ENCODE measurements around the gene PARD3B. TPM values are rescaled to one million over a fixed set of nuclear protein-coding genes. Genes with fewer than 3 reads are reported as not detected.

Gene PARD3B
- total and polyA plus RNA-seq, 10 of the 15 experiments (the other 5 are each of a cell fraction or from before 2014, with no cell fraction given): 0.01 to 0.54 (median 0.07) TPM; not detected in 7

- DNase-seq (ENCODE audit: low read depth, low spot score) (no peak), FAIRE-seq (no peak), ATAC-seq (no peak)
- WGBS (ENCODE audit: insufficient coverage, insufficient replicate concordance, low lambda C conversion rate, missing lambda C conversion rate): 7% methylated on average over 1 of the region's 1 CpG
- H3K36me3 ChIP-seq (ENCODE audit: control insufficient read depth in 2 of 2, insufficient read depth in 2 of 2, low read length in 1 of 2): no peaks in the 10 kb centered on the region
- H3K4me2 ChIP-seq (ENCODE audit: control insufficient read depth, insufficient read depth): no peak overlapping the region
- no peaks in the 10 kb centered on the region for H3K9me3 ChIP-seq (replicated peaks; ENCODE audit: control insufficient read depth, insufficient read depth, low read length)
- no peak overlapping the region for H3K27ac ChIP-seq (ENCODE audit: control insufficient read depth, insufficient read depth)
- ChIA-PET POLR2A (no interaction called here), SMC1A (ENCODE audit: uncharacterized antibody, unreplicated experiment) (interaction anchor here (1.4 kb wide), 1 partner anchor 20 kb away, joined by 4 read pairs; no protein-coding TSS in a partner anchor), CTCF (no interaction called here), RAD21 (ENCODE audit: unreplicated experiment) (no interaction called here)
- no peak overlapping the region for H2AFZ ChIP-seq (ENCODE audit: control insufficient read depth, low read depth, low read length)
- H3K9ac ChIP-seq (ENCODE audit: control insufficient read depth, insufficient read depth, low read length): no peak overlapping the region
- no peaks in the 10 kb centered on the region for H3K79me2 ChIP-seq (ENCODE audit: control insufficient read depth, insufficient read depth, low read length)
- no TSS peak for BruUV-seq (replicated peaks)
- no peak for TF ChIP-seq NFYA (IDR thresholded peaks at IDR 0.05; ENCODE audit: borderline replicate concordance, low read depth, low read length)
- TF ChIP-seq IRF4 (IDR thresholded peaks at IDR 0.05; ENCODE audit: low read depth, low read length): no peak
- TF ChIP-seq RBBP5 (conservative IDR thresholded peaks at IDR 0.05): no peak
- no peaks in the 10 kb centered on the region for H4K20me1 ChIP-seq (ENCODE audit: control insufficient read depth, insufficient read depth)
- H3K27me3 ChIP-seq (replicated peaks in 1 of 2; ENCODE audit: control insufficient read depth in 2 of 2, insufficient read depth in 2 of 2, low read length in 1 of 2): no peaks in the 10 kb centered on the region; a peak in 1 of 4 replicates
- H3K4me3 ChIP-seq: no peak overlapping the region
- H3K4me1 ChIP-seq (ENCODE audit: control insufficient read depth, insufficient read depth, low read length): no peaks in the 10 kb centered on the region
- intact Hi-C loops (cut with micrococcal nuclease; ENCODE audit: unreplicated experiment) (no loop called here), in situ Hi-C loops (cut with MboI) (no loop called here)
These were observed 388.6 kb downstream of the PARD3B start for GRCh38 chr2:204933735-204934374.

- WGBS (ENCODE audit: insufficient coverage, insufficient replicate concordance, low lambda C conversion rate, missing lambda C conversion rate): 0% methylated on average over 3 of the region's 3 CpGs
- ChIA-PET SMC1A (ENCODE audit: uncharacterized antibody, unreplicated experiment) (no interaction called here), POLR2A (no interaction called here), RAD21 (ENCODE audit: unreplicated experiment) (no interaction called here), CTCF (no interaction called here)
- H3K4me1 ChIP-seq (ENCODE audit: control insufficient read depth, insufficient read depth, low read length): no peaks in the 10 kb centered on the region
- no peak for FAIRE-seq
- H3K9me3 ChIP-seq (replicated peaks; ENCODE audit: control insufficient read depth, insufficient read depth, low read length): no peaks in the 10 kb centered on the region; the same call in 2 of the 3 replicates
- no peaks in the 10 kb centered on the region for H3K27me3 ChIP-seq (replicated peaks in 1 of 2; ENCODE audit: control insufficient read depth in 2 of 2, insufficient read depth in 2 of 2, low read length in 1 of 2)
- H4K20me1 ChIP-seq (ENCODE audit: control insufficient read depth, insufficient read depth): no peaks in the 10 kb centered on the region
- no peak for DNase-seq (ENCODE audit: low read depth, low spot score)
- H3K4me2 ChIP-seq (ENCODE audit: control insufficient read depth, insufficient read depth): no peak overlapping the region
- H3K79me2 ChIP-seq (ENCODE audit: control insufficient read depth, insufficient read depth, low read length): no peaks in the 10 kb centered on the region
- no TSS peak for BruUV-seq (replicated peaks)
- in situ Hi-C loops (cut with MboI) (no loop called here), intact Hi-C loops (cut with micrococcal nuclease; ENCODE audit: unreplicated experiment) (no loop called here)
- H3K36me3 ChIP-seq (ENCODE audit: control insufficient read depth in 2 of 2, insufficient read depth in 2 of 2, low read length in 1 of 2): no peaks in the 10 kb centered on the region
- H2AFZ ChIP-seq (ENCODE audit: control insufficient read depth, low read depth, low read length): no peak overlapping the region
- H3K4me3 ChIP-seq: no peak overlapping the region
- H3K9ac ChIP-seq (ENCODE audit: control insufficient read depth, insufficient read depth, low read length): no peak overlapping the region
- no peak overlapping the region for H3K27ac ChIP-seq (ENCODE audit: control insufficient read depth, insufficient read depth)
- no peak for ATAC-seq
- TF ChIP-seq SREBF2 (IDR thresholded peaks at IDR 0.05; ENCODE audit: low read length): no peak
- TF ChIP-seq, protein P1, sequence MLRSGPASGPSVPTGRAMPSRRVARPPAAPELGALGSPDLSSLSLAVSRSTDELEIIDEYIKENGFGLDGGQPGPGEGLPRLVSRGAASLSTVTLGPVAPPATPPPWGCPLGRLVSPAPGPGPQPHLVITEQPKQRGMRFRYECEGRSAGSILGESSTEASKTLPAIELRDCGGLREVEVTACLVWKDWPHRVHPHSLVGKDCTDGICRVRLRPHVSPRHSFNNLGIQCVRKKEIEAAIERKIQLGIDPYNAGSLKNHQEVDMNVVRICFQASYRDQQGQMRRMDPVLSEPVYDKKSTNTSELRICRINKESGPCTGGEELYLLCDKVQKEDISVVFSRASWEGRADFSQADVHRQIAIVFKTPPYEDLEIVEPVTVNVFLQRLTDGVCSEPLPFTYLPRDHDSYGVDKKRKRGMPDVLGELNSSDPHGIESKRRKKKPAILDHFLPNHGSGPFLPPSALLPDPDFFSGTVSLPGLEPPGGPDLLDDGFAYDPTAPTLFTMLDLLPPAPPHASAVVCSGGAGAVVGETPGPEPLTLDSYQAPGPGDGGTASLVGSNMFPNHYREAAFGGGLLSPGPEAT (IDR thresholded peaks at IDR 0.05; ENCODE audit: low read depth): no peak
- no peak for TF ChIP-seq SMARCA5 (IDR thresholded peaks at IDR 0.05)
- TF ChIP-seq, protein P2, sequence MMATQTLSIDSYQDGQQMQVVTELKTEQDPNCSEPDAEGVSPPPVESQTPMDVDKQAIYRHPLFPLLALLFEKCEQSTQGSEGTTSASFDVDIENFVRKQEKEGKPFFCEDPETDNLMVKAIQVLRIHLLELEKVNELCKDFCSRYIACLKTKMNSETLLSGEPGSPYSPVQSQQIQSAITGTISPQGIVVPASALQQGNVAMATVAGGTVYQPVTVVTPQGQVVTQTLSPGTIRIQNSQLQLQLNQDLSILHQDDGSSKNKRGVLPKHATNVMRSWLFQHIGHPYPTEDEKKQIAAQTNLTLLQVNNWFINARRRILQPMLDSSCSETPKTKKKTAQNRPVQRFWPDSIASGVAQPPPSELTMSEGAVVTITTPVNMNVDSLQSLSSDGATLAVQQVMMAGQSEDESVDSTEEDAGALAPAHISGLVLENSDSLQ (IDR thresholded peaks at IDR 0.05): no peak
- no peak for TF ChIP-seq SMAD5 (IDR thresholded peaks at IDR 0.05; ENCODE audit: low read depth)
- no peak for TF ChIP-seq POLR2A (IDR thresholded peaks at IDR 0.05; ENCODE audit: low read depth, low read length)
- no peak for TF ChIP-seq BCLAF1 (IDR thresholded peaks at IDR 0.05)
- no peak for TF ChIP-seq SMAD1 (IDR thresholded peaks at IDR 0.05; ENCODE audit: low read depth, partially characterized antibody)
- no peak for TF ChIP-seq ZNF384 (IDR thresholded peaks at IDR 0.05; ENCODE audit: borderline replicate concordance, low read depth, low read length)
- no peak for TF ChIP-seq HCFC1 (IDR thresholded peaks at IDR 0.05; ENCODE audit: low read length)
- no peak for TF ChIP-seq ZBED1 (IDR thresholded peaks at IDR 0.05; ENCODE audit: borderline replicate concordance)
These were observed 399.7 kb downstream of the PARD3B start for GRCh38 chr2:204944927-204945326.
